Fibroblast of mammary gland (primary cell): ENCODE data around the gene SLC25A25.
"Not testable (repeated sequence)": the region's sequence is repeated elsewhere in the genome, so short reads cannot be mapped to it uniquely, and the experiment has no call there.

Source experiments
- DNase-seq: peaks from one replicate; pipeline ENCODE4 v3.0.0-alpha.2; 2010; ENCODE audit warnings: low read depth
- H3K4me3 ChIP-seq: 2 replicates; pipeline ENCODE4 v1.5.1; 2011; ENCODE audit warnings: low read depth, mild to moderate bottlenecking, low read length, moderate library complexity; ENCODE audit not compliant: control insufficient read depth
- TF ChIP-seq, protein P1 (sequence below): conservative IDR thresholded peaks from 2 replicates; pipeline ENCODE4 v1.5.1; 2011; ENCODE audit warnings: low read depth, low read length, inconsistent platforms; ENCODE audit not compliant: control insufficient read depth, insufficient read depth

Gene SLC25A25

DNA sequence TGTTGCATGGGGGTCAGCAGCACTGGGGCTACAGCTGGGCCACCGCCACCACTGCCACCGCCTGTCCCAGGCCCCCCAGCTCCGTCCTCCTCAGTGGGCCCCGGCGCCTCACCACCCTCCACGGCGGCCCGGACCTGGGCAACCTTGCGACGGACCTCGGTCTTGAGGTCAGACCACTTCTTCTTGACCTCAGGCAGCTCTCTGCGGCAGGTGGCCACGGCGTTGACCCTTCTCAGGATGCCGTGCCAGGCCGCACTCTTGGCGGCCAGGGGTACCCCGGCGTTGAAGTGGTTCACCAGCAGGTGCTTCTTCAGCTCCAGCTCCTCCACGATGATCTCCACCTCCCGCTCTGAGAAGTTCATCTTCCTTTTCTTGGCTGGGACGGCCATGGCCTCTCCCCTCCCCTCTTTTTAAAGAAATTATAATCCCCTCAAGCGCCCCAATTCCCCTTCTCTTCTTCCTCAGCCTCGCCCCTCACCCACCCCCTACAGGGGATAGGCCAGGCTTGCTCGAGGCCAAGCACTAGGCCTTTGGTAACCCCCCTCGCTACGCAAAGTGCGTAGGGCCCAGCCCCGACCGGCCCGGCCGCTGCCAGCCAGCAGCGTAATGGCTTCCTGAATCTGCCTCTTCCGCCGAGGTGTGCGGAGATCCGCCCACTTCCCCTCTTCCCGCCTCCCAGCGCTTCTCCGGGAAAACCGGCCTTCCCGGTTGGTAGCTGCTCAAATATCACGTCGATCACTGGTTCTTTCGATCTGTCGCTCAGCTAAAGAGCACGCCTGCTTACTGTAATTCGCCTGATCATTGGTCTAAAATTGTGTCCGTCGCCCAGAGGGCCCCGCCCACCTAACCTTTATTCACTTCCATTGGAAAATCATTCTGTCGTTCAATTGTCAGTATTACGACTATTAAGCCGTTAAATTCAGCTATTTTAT is 1.1 kb upstream of the SLC25A25 start, which contains the start of gene NAIF1:
Gene NAIF1, minus strand, starts transcription at position 608 of the 932 bp plus-strand sequence. Its CDS starts 219 bp downstream, at position 389.
- H3K4me3 ChIP-seq: peak within 1 kb of the TSS; percentile 84
- TF ChIP-seq, protein P1, sequence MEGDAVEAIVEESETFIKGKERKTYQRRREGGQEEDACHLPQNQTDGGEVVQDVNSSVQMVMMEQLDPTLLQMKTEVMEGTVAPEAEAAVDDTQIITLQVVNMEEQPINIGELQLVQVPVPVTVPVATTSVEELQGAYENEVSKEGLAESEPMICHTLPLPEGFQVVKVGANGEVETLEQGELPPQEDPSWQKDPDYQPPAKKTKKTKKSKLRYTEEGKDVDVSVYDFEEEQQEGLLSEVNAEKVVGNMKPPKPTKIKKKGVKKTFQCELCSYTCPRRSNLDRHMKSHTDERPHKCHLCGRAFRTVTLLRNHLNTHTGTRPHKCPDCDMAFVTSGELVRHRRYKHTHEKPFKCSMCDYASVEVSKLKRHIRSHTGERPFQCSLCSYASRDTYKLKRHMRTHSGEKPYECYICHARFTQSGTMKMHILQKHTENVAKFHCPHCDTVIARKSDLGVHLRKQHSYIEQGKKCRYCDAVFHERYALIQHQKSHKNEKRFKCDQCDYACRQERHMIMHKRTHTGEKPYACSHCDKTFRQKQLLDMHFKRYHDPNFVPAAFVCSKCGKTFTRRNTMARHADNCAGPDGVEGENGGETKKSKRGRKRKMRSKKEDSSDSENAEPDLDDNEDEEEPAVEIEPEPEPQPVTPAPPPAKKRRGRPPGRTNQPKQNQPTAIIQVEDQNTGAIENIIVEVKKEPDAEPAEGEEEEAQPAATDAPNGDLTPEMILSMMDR: no peak
- DNase-seq: peak; percentile 100

DNA sequence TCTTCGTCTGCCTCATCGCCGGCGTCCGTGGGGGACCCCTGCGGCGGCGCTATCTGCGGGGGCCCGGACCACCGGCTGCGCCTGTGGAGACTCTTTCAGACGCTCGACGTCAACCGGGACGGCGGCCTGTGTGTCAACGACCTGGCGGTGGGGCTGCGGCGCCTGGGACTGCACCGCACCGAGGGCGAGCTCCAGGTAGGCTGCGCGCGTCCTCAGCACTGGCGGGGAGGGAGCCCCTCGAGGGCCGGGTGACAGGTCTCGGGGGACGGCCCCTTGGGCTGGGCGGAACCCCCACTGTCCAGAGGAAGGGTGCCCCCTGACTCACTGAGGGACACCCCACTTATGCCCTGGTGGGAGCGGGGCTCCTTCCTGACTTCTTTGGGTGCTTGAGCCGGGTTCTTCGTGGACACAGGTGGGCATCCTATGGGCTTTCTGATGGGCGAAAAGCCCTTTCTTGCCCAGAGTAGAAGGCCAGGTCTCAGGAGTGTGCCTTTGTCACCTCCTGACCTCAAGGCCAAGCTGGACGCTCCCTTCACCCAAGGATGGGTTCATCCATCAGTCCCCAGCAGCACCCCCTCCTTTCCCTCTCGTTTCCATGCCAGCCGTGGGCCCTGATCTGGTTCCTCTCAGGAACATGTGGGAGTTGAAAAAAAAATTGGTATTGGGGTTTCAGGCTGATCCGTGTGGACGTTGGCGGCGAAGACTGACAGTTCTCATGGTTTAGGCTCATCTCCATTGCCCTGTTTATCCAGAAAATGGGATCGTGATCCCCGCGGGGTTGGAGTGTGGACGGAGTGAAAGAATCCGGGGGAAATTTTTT is 564 bp downstream of the SLC25A25 start:
- TF ChIP-seq, protein P1: no peak
- DNase-seq: no peak
- peak overlapping the region; percentile 84 for H3K4me3 ChIP-seq

DNA sequence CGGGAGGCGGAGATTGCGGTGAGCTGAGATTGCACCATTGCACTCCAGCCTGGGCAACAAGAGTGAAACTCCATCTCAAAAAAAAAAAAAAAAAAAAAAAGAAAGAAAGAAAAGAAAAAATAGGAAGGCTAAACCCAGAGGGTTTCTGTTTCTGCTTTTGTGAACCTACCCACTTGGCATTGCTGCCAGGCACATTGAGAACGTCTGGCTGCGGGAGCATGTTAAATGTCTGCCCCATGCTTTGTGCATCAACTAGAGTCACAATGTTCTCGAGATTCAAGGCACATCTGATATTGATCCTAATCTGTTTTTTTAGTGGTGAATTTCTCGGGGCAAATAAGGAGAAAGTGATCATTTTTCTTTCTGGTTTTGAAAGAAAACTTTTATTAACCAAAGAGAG is 2.8 kb downstream of the SLC25A25 start:
- TF ChIP-seq, protein P1: no peak
- H3K4me3 ChIP-seq: peak overlapping the region; percentile 6
- no peak for DNase-seq

- DNase-seq, H3K4me3 ChIP-seq: not testable (repeated sequence)
These were observed 3.4 kb downstream of the SLC25A25 start for GRCh38 chr9:128071475-128071874.

GRCh38 chr9:128072144-128073021 is 4.4 kb downstream of the SLC25A25 start:
- TF ChIP-seq, protein P1: no peak
- DNase-seq: peak; percentile 84
- no peak overlapping the region for H3K4me3 ChIP-seq

- TF ChIP-seq, protein P1: no peak
- no peak overlapping the region for H3K4me3 ChIP-seq
These were observed 5.3 kb downstream of the SLC25A25 start for GRCh38 chr9:128073253-128073886.

More at GRCh38 chr9:128073253-128073886, 5.3 kb downstream of the SLC25A25 start:
- DNase-seq: peak; percentile 59
